H1 (cell line): ENCODE data around the gene BSND. TPM values are rescaled to one million over a fixed set of nuclear protein-coding genes. Genes with fewer than 3 reads are reported as not detected.

ENCODE experiments used
- CTCF ChIA-PET: fragments of 300-600 bp; sonication (Branson Sonifier 250); formaldehyde crosslinking; loops from one replicate; lab custom pipeline; 2021; ENCODE audit not compliant: partially characterized antibody; lab: Charles Lee
- POLR2A ChIA-PET: fragments of 300-600 bp; sonication (Branson Sonifier 250); formaldehyde crosslinking; loops from one replicate; lab custom pipeline; 2021; ENCODE audit warnings: inconsistent platforms; ENCODE audit not compliant: partially characterized antibody; lab: Charles Lee
- DNase-seq, 2 experiments: peaks; one replicate each; pipeline versions ENCODE4 v3.0.0 to v3.0.0-alpha.2; 2010 to 2022; ENCODE audit warnings: low spot score in 2 of 2, low read depth in 1 of 2, mixed read lengths in 1 of 2
- FAIRE-seq: peaks from 2 replicates; lab custom pipeline; 2011; peaks lifted over from hg19 to GRCh38; lab: Jason Lieb, UNC
- H2AFZ ChIP-seq: 2 replicates; pipeline ENCODE4 v1.8.1; 2012; ENCODE audit warnings: low read length, inconsistent platforms
- H2AK5ac ChIP-seq: 2 replicates; pipeline ENCODE4 v1.6.1; 2013; ENCODE audit warnings: low read depth, low read length
- H2BK120ac ChIP-seq: replicated peaks from 2 replicates; pipeline ENCODE3; 2013; ENCODE audit warnings: low read depth, low read length, inconsistent platforms
- H2BK12ac ChIP-seq: 2 replicates; pipeline ENCODE4 v1.6.1; 2013; ENCODE audit warnings: low read depth, low read length
- H2BK15ac ChIP-seq: 2 replicates; pipeline ENCODE4 v1.6.1; 2013; ENCODE audit warnings: low read length
- H2BK20ac ChIP-seq: 2 replicates; pipeline ENCODE4 v1.6.1; 2013; ENCODE audit warnings: low read length
- H2BK5ac ChIP-seq: 2 replicates; pipeline ENCODE4 v1.6.1; 2013; ENCODE audit warnings: low read depth, low read length
- H3K14ac ChIP-seq: 2 replicates; pipeline ENCODE4 v1.6.1; 2013; ENCODE audit warnings: inconsistent platforms; ENCODE audit not compliant: insufficient read length
- H3K18ac ChIP-seq: 2 replicates; pipeline ENCODE4 v1.6.1; 2013; ENCODE audit warnings: low read length; ENCODE audit errors: extremely low read depth
- H3K23ac ChIP-seq: 2 replicates; pipeline ENCODE4 v1.6.1; 2013; ENCODE audit warnings: inconsistent platforms; ENCODE audit not compliant: insufficient read length
- H3K23me2 ChIP-seq: 2 replicates; pipeline ENCODE4 v1.6.1; 2013; ENCODE audit warnings: low read depth, low read length
- H3K27ac ChIP-seq: 2 replicates; pipeline ENCODE4 v1.6.1; 2011; ENCODE audit warnings: low read depth, low read length, inconsistent platforms
- H3K27me3 ChIP-seq, 4 experiments: replicated peaks in 1 of 4; 1 replicate in 1 of 4; 2 replicates in 3 of 4; pipeline versions ENCODE4 v1.6.1 to v1.8.1; 2011 to 2013; ENCODE audit warnings: low read length in 3 of 4, mild to moderate bottlenecking in 3 of 4, inconsistent platforms in 2 of 4, mixed read lengths in 2 of 4, moderate library complexity in 1 of 4; ENCODE audit not compliant: control insufficient read depth in 3 of 4, insufficient read depth in 3 of 4; ENCODE audit errors: extremely low read depth in 1 of 4
- H3K36me3 ChIP-seq, 4 experiments: 2 replicates each; pipeline versions ENCODE4 v1.6.1 to v1.8.1; 2011 to 2013; ENCODE audit warnings: mild to moderate bottlenecking in 4 of 4, low read length in 3 of 4, moderate library complexity in 2 of 4, control low read depth in 1 of 4, inconsistent platforms in 1 of 4; ENCODE audit not compliant: insufficient read depth in 4 of 4, control insufficient read depth in 2 of 4
- H3K4ac ChIP-seq: replicated peaks from 2 replicates; pipeline ENCODE3; 2013; ENCODE audit warnings: low read length, low read depth, mixed read lengths, inconsistent platforms; ENCODE audit not compliant: insufficient read length
- H3K4me1 ChIP-seq, 4 experiments: replicated peaks in 1 of 4; 1 replicate in 1 of 4; 2 replicates in 3 of 4; pipeline versions ENCODE4 v1.6.1 to v1.8.1; 2011 to 2013; ENCODE audit warnings: low read length in 3 of 4, inconsistent platforms in 2 of 4, mixed read lengths in 1 of 4; ENCODE audit not compliant: insufficient read depth in 4 of 4, control insufficient read depth in 3 of 4
- H3K4me2 ChIP-seq, 2 experiments: 2 replicates each; pipeline versions ENCODE4 v1.6.1 to v1.8.1; 2011 to 2013; ENCODE audit warnings: low read depth in 2 of 2, low read length in 2 of 2, control low read depth in 1 of 2, inconsistent platforms in 1 of 2, mild to moderate bottlenecking in 1 of 2; ENCODE audit not compliant: insufficient read depth in 1 of 2
- H3K4me3 ChIP-seq, 4 experiments: fragments of 200-600, 300-600 bp in 1 of 4; sonication (generic), shearing (Covaris generic), sonication (Bioruptor Twin) in 1 of 4; 2 replicates each; pipeline versions ENCODE4 v1.5.1 to v1.8.1; 2011 to 2016; ENCODE audit warnings: low read length in 4 of 4, low read depth in 3 of 4, control low read depth in 2 of 4, inconsistent platforms in 2 of 4, mild to moderate bottlenecking in 2 of 4, mixed read lengths in 1 of 4, moderate library complexity in 1 of 4; ENCODE audit not compliant: insufficient read depth in 2 of 4; ENCODE audit errors: extremely low read depth in 1 of 4
- H3K56ac ChIP-seq: replicated peaks from 2 replicates; pipeline ENCODE3; 2013; ENCODE audit warnings: low read depth, mild to moderate bottlenecking, mixed read lengths, low read length, inconsistent platforms; ENCODE audit not compliant: insufficient read length
- H3K79me1 ChIP-seq: 2 replicates; pipeline ENCODE4 v1.6.1; 2013; ENCODE audit warnings: low read depth, low read length, control low read depth
- H3K79me2 ChIP-seq, 2 experiments: 2 replicates each; pipeline versions ENCODE4 v1.6.1 to v1.8.1; 2012 to 2013; ENCODE audit warnings: low read length in 2 of 2, mild to moderate bottlenecking in 2 of 2, inconsistent platforms in 1 of 2; ENCODE audit not compliant: insufficient read depth in 2 of 2, control insufficient read depth in 1 of 2
- H3K9ac ChIP-seq, 4 experiments: replicated peaks in 1 of 4; 1 replicate in 1 of 4; 2 replicates in 3 of 4; pipeline versions ENCODE4 v1.6.1 to v1.8.1; 2011 to 2013; ENCODE audit warnings: low read depth in 3 of 4, low read length in 3 of 4, control low read depth in 2 of 4, mild to moderate bottlenecking in 2 of 4, moderate library complexity in 2 of 4, inconsistent platforms in 1 of 4; ENCODE audit errors: extremely low read depth in 1 of 4
- H3K9me3 ChIP-seq, 2 experiments: 2 replicates each; pipeline versions ENCODE4 v1.6.1 to v1.8.1; 2012 to 2013; ENCODE audit warnings: mild to moderate bottlenecking in 2 of 2, moderate library complexity in 2 of 2, control low read depth in 1 of 2, inconsistent platforms in 1 of 2, low read depth in 1 of 2, low read length in 1 of 2, mixed read lengths in 1 of 2; ENCODE audit not compliant: insufficient read depth in 2 of 2
- H4K20me1 ChIP-seq, 2 experiments: replicated peaks in 1 of 2; 2 replicates each; pipeline versions ENCODE3 to v1.8.1; 2011 to 2013; ENCODE audit warnings: inconsistent platforms in 2 of 2, low read length in 2 of 2, mild to moderate bottlenecking in 1 of 2; ENCODE audit not compliant: insufficient read depth in 2 of 2, control insufficient read depth in 1 of 2
- H4K5ac ChIP-seq: 2 replicates; pipeline ENCODE4 v1.6.1; 2013; ENCODE audit warnings: low read length, low read depth, mixed read lengths, inconsistent platforms; ENCODE audit not compliant: insufficient read length
- H4K8ac ChIP-seq: 2 replicates; pipeline ENCODE4 v1.8.0; 2013; ENCODE audit warnings: mild to moderate bottlenecking, moderate library complexity, low read length, inconsistent platforms; ENCODE audit not compliant: insufficient read depth; ENCODE audit errors: extremely low read depth
- H4K91ac ChIP-seq: replicated peaks from 2 replicates; pipeline ENCODE3; 2013; ENCODE audit warnings: low read length, mixed read lengths, inconsistent platforms; ENCODE audit not compliant: insufficient read length
- WGBS, 2 experiments: shearing (Covaris generic) in 1 of 2; methylation state at CpG; one replicate each; pipeline versions ENCODE4 v1.1.6 to v1.1.7; 2013 to 2015; ENCODE audit warnings: low lambda C conversion rate in 2 of 2, mixed read lengths in 2 of 2, inconsistent platforms in 1 of 2, low coverage in 1 of 2, missing lambda C conversion rate in 1 of 2; ENCODE audit not compliant: insufficient replicate concordance in 2 of 2, insufficient coverage in 1 of 2, insufficient read length in 1 of 2; ENCODE audit errors: extremely low coverage in 1 of 2, missing lambda C conversion rate in 1 of 2; 5-methylcytosine and 5-hydroxymethylcytosine counted together
- polyA plus RNA-seq, 7 experiments: library from polyadenylated mRNA; depleted of rRNA in 3 of 7; stranded (reverse) in 5 of 7; unstranded in 2 of 7; fragments of >200 nt in 5 of 7; fragments of 200-250 nt in 2 of 7; gene quantifications; 1 replicate in 5 of 7; 2 replicates in 1 of 7; 4 replicates in 1 of 7; pipeline versions ENCODE4 v1.2.1 to v1.2.3, GENCODE V29; 2011 to 2013; ENCODE audit warnings: missing spikeins in 2 of 7, mixed read lengths in 2 of 7
- total RNA-seq: library from RNA; stranded (reverse); fragmentation: NEBNext Ultra II Directional; extraction: Animal tissue kit (Norgen Biotek cat#: 25700); gene quantifications from 2 replicates; pipeline ENCODE4 v1.2.1, GENCODE V29; 2021

Gene BSND
- total and polyA plus RNA-seq, 2 of the 8 experiments (the other 6 are each of a cell fraction or from before 2014, with no cell fraction given) = 0.43 to 0.68 TPM

GRCh38 chr1:54989473-54989872 lies 9.3 kb upstream of the BSND start:
- ChIA-PET POLR2A (interaction anchor here (1.3 kb wide), 1 partner anchor 11 kb away, joined by 3 read pairs; no protein-coding TSS in a partner anchor), CTCF (interaction anchor here (0.6 to 18.4 kb wide), 10 partner anchors 8 to 66 kb away, joined by 3 to 436 read pairs (median 6); partner anchors contain the start of gene TMEM61)
- Histone ChIP-seq H3K79me1 (no peaks in the 10 kb centered on the region), H2BK12ac (peak overlapping the region; percentile 39; the same call in 1 of the 2 replicates), H3K27me3 (peaks cover 0 to 1% (median 0%) of the 10 kb centered on the region in 4 experiments; a peak in 2 of 7 replicates), H4K91ac (peak overlapping the region; percentile 64), H3K36me3 (no peaks in the 10 kb centered on the region), H2BK5ac (no peak overlapping the region; the same call in 1 of the 2 replicates), H3K4me1 (peaks cover 2 to 10% (median 6%) of the 10 kb centered on the region in 4 experiments; a peak in 6 of 7 replicates), H2BK20ac (no peak overlapping the region), H3K23ac (no peak overlapping the region), H2AK5ac (no peak overlapping the region; the same call in 1 of the 2 replicates), H2BK120ac (no peak overlapping the region), H4K20me1 (no peaks in the 10 kb centered on the region), H3K4ac (no peak overlapping the region), H3K23me2 (no peaks in the 10 kb centered on the region), H3K14ac (no peak overlapping the region), H3K27ac (no peak overlapping the region), H3K18ac (no peak overlapping the region), H4K8ac (no peak overlapping the region; the same call in 1 of the 2 replicates), H3K4me2 (no peak overlapping the region), H3K79me2 (no peaks in the 10 kb centered on the region), H3K9me3 (no peaks in the 10 kb centered on the region), H4K5ac (no peak overlapping the region), H2AFZ (no peak overlapping the region), H3K56ac (no peak overlapping the region), H3K9ac (no peak overlapping the region), H2BK15ac (peak overlapping the region; percentile 16; the same call in 1 of the 2 replicates), H3K4me3 (no peak overlapping the region)
- WGBS, 2 experiments = 90% methylated on average over 8 of the region's 8 CpGs; no CpG with 5 or more reads in 1 of the 2 experiments
- no peak for DNase-seq
- FAIRE-seq = no peak
